WI38 (cell line): ENCODE data around the gene ANKRD37.

Source experiments
- H3K4me3 ChIP-seq: 2 replicates; pipeline ENCODE4 v1.5.1; 2011; ENCODE audit warnings: low read depth, mild to moderate bottlenecking, control low read depth, low read length
- CTCF ChIP-seq: IDR thresholded peaks from 2 replicates; pipeline ENCODE4 v1.5.1; 2012; ENCODE audit warnings: low read depth, mild to moderate bottlenecking, control low read depth, low read length

ANKRD37 gene

GRCh38 chr4:185379326-185380295 lies 17.0 kb upstream of the ANKRD37 start:
- no peak for TF ChIP-seq CTCF
- H3K4me3 ChIP-seq = no peak overlapping the region

- H3K4me3 ChIP-seq = no peak overlapping the region
- no peak for TF ChIP-seq CTCF
Measured at GRCh38 chr4:185380320-185380719, 16.3 kb upstream of the ANKRD37 start.

GRCh38 chr4:185381288-185382196 lies 15.1 kb upstream of the ANKRD37 start:
- no peak for TF ChIP-seq CTCF
- no peak overlapping the region for H3K4me3 ChIP-seq

- TF ChIP-seq CTCF = no peak
- no peak overlapping the region for H3K4me3 ChIP-seq
Measured at GRCh38 chr4:185382754-185383153, 13.9 kb upstream of the ANKRD37 start.

- TF ChIP-seq CTCF = no peak
- H3K4me3 ChIP-seq = no peak overlapping the region
Measured at GRCh38 chr4:185383451-185383850, 13.2 kb upstream of the ANKRD37 start.

GRCh38 chr4:185384061-185384460 lies 12.6 kb upstream of the ANKRD37 start:
- no peak for TF ChIP-seq CTCF
- no peak overlapping the region for H3K4me3 ChIP-seq
